ENCODE data around the gene HSFX4. TPM values are rescaled to one million over a fixed set of nuclear protein-coding genes. Genes with fewer than 3 reads are reported as not detected.
A peak's percentile ranks its signal among the peaks of the same experiment; 100 is the strongest.
"Not testable (repeated sequence)": the region's sequence is repeated elsewhere in the genome, so short reads cannot be mapped to it uniquely, and the experiment has no call there.

Gene HSFX4, protein sequence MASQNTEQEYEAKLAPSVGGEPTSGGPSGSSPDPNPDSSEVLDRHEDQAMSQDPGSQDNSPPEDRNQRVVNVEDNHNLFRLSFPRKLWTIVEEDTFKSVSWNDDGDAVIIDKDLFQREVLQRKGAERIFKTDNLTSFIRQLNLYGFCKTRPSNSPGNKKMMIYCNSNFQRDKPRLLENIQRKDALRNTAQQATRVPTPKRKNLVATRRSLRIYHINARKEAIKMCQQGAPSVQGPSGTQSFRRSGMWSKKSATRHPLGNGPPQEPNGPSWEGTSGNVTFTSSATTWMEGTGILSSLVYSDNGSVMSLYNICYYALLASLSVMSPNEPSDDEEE
- total RNA-seq (2016; rRNA removed; fragmentation: Illumina TruSeq; extraction: Trizol) (not detected in 2 replicates), polyA plus RNA-seq (2011; rRNA removed) (not detected in 2 replicates), polyA minus RNA-seq (2011; rRNA and poly(A)+ RNA removed; ENCODE audit: low replicate concordance) (not detected in 2 replicates), Bru-seq, nascent RNA (not detected), BruChase-seq, experiment 1, labeled RNA remaining after a 6-hour chase (not detected), BruChase-seq, experiment 2, labeled RNA remaining after a 2-hour chase (not detected)
- not detected in 2 replicates for total RNA-seq (2016; cell fraction: cytosol; rRNA removed; fragmentation: Illumina TruSeq; extraction: Trizol; ENCODE audit: low read depth)
- not detected in 2 replicates for total RNA-seq (2016; cell fraction: insoluble cytoplasmic fraction; rRNA removed; fragmentation: Illumina TruSeq; extraction: Trizol)
- not detected in 2 replicates for total RNA-seq (2016; cell fraction: membrane; rRNA removed; fragmentation: Illumina TruSeq; extraction: Trizol)
- not detected in 2 replicates for total RNA-seq (2016; cell fraction: nucleus; rRNA removed; fragmentation: Illumina TruSeq; extraction: Trizol)
- not detected in 2 replicates for polyA plus RNA-seq (2011; cell fraction: cytosol; rRNA removed)
- polyA plus RNA-seq (2011; cell fraction: nucleus; rRNA removed): not detected in 2 replicates
- polyA plus RNA-seq (2012): 0.17 TPM in 1 of 2 replicates, not detected in the other
- polyA plus RNA-seq (2016; cell fraction: cytosol; fragmentation: Illumina TruSeq; extraction: Trizol; ENCODE audit: low read depth): not detected in 2 replicates
- not detected in 2 replicates for polyA plus RNA-seq (2016; cell fraction: insoluble cytoplasmic fraction; fragmentation: Illumina TruSeq; extraction: Trizol; ENCODE audit: low read depth)
- polyA plus RNA-seq (2016; cell fraction: membrane; fragmentation: Illumina TruSeq; extraction: Trizol; ENCODE audit: low read depth): not detected in 2 replicates
- polyA plus RNA-seq (2016; cell fraction: nucleus; fragmentation: Illumina TruSeq; extraction: Trizol; ENCODE audit: insufficient read depth, low read depth): not detected in 2 replicates
- polyA minus RNA-seq (2011; cell fraction: cytosol; rRNA and poly(A)+ RNA removed): not detected in 2 replicates
- polyA minus RNA-seq (2011; cell fraction: nucleus; rRNA and poly(A)+ RNA removed): not detected in 2 replicates
- long read RNA-seq, experiment 1: 0 reads
- long read RNA-seq, experiment 2: 0 reads

DNA sequence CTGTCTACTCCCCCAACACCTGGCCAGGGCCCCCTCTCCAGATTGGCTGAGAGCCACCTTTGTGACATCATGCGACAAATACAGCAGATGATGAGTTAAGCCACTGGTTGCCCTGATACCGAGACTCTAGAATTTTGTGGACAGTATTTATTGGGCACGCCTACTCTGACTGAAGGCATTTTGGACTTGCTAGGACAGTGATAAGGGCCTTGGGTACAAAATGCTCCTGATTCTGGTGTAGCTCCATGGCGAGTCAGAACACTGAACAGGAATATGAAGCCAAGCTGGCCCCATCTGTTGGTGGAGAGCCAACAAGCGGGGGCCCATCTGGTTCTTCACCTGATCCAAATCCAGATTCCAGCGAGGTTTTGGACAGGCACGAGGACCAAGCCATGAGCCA, at the start of gene HSFX4:
HSFX4 (plus strand) TSS at position 174 of the 400 bp plus-strand sequence; CDS start at position 246, 72 bp downstream.
- H2AFZ ChIP-seq (ENCODE audit: low read length); H3K4me1 ChIP-seq (ENCODE audit: insufficient read depth, low read length); H3K27me3 ChIP-seq (ENCODE audit: control insufficient read depth in 1 of 2, insufficient read depth in 2 of 2, low read length in 2 of 2); BruUV-seq (replicated peaks); H3K36me3 ChIP-seq (replicated peaks in 1 of 2; ENCODE audit: control insufficient read depth in 1 of 2, insufficient read depth in 2 of 2, low read length in 2 of 2); H3K4me2 ChIP-seq (ENCODE audit: low read depth, low read length); in situ Hi-C loops (cut with HindIII; ENCODE audit: extremely low pct_ligation_motif_present, low pct_unique_long_range_greater_than_20kb); H3K79me2 ChIP-seq (ENCODE audit: insufficient read depth, low read length); DNase-seq (ENCODE audit: low spot score); ATAC-seq; H3K9ac ChIP-seq (ENCODE audit: insufficient read depth, low read depth, low read length); H3K27ac ChIP-seq (ENCODE audit: extremely low read length, insufficient read depth, low read length); intact Hi-C loops (cut with micrococcal nuclease; ENCODE audit: unreplicated experiment); H4K20me1 ChIP-seq (ENCODE audit: insufficient read depth, low read length); CTCF ChIA-PET (ENCODE audit: low intra/inter-chr PET ratio, low total read pairs); H3K9me3 ChIP-seq (ENCODE audit: low read length); H3K4me3 ChIP-seq (replicated peaks in 1 of 3; ENCODE audit: insufficient read depth in 1 of 3, low read depth in 2 of 3, low read length in 3 of 3); POLR2A ChIA-PET: not testable (repeated sequence)
- WGBS (ENCODE audit: low lambda C conversion rate): no CpG with 5 or more reads among the region's 7 CpGs
- peak; percentile 60 for FAIRE-seq

DNA sequence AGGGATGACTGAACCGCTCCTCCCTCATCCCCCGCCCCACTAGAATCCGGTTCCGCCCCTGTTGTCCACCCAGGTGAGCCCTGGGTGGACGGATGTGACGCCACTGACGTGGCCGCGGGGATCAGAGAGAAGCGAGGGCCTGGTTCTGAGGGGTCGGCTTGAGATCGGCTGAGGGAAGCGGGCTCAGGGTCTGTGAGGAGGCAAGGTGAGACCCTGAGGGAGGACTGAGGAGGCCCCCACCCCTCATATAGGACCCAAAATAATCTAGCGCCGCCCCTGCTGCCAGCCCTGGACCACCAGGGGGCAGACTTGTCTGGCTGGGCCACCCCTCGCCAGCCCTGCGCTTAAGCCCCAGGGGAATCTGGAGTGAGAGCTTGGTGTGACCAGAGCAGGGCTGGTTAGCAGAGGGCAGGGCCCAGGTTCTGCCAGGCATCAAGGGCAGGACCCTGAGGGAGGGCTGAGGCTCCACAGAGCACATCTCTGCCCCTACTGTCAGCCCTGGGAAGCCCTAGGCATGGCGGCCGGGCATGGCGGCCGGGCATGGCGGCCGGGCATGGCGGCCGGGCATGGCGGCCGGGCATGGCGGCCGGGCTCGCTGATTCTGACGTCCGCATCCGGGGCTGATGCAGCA, 48.2 kb upstream of the HSFX4 start, which contains the start of gene MAGEA8:
MAGEA8 (plus strand) TSS at position 103 of the 631 bp plus-strand sequence. CDS start 3,090 bp downstream, outside the sequence.
- no peaks in the 10 kb centered on the region for H3K9me3 ChIP-seq (ENCODE audit: low read length)
- H3K27me3 ChIP-seq (ENCODE audit: control insufficient read depth in 1 of 2, insufficient read depth in 2 of 2, low read length in 2 of 2): no peaks in the 10 kb centered on the region
- ChIA-PET CTCF (ENCODE audit: low intra/inter-chr PET ratio, low total read pairs) (no interaction called here), POLR2A (no interaction called here)
- no CpG with 5 or more reads among the region's 33 CpGs for WGBS (ENCODE audit: low lambda C conversion rate)
- H3K36me3 ChIP-seq (replicated peaks in 1 of 2; ENCODE audit: control insufficient read depth in 1 of 2, insufficient read depth in 2 of 2, low read length in 2 of 2): no peaks in the 10 kb centered on the region
- no peak within 1 kb of the TSS for H3K4me3 ChIP-seq (replicated peaks in 1 of 3; ENCODE audit: insufficient read depth in 1 of 3, low read depth in 2 of 3, low read length in 3 of 3)
- intact Hi-C loops (cut with micrococcal nuclease; ENCODE audit: unreplicated experiment): no loop called here
- no peak within 1 kb of the TSS for H2AFZ ChIP-seq (ENCODE audit: low read length)
- H3K9ac ChIP-seq (ENCODE audit: insufficient read depth, low read depth, low read length): no peak within 1 kb of the TSS
- DNase-seq (ENCODE audit: low spot score) (no peak), ATAC-seq (peak; percentile 43), FAIRE-seq (no peak)
- TF ChIP-seq ZBTB26 (CRISPR knock-in tag; IDR thresholded peaks at IDR 0.05; ENCODE audit: borderline replicate concordance) (no peak), STAG1 (CRISPR knock-in tag; IDR thresholded peaks at IDR 0.05) (0 out of 2 replicates have a peak, but pooled peaks have one; percentile 8), GABPA (IDR thresholded peaks at IDR 0.05; ENCODE audit: low read depth, low read length) (no peak), GABPA (CRISPR knock-in tag; IDR thresholded peaks at IDR 0.05; ENCODE audit: low read depth) (0 out of 2 replicates have a peak, but pooled peaks have one; percentile 31), GABPB1 (CRISPR knock-in tag; IDR thresholded peaks at IDR 0.05) (peak; percentile 36; the same call in 1 of the 2 replicates)
- TF ChIP-seq, protein P1, sequence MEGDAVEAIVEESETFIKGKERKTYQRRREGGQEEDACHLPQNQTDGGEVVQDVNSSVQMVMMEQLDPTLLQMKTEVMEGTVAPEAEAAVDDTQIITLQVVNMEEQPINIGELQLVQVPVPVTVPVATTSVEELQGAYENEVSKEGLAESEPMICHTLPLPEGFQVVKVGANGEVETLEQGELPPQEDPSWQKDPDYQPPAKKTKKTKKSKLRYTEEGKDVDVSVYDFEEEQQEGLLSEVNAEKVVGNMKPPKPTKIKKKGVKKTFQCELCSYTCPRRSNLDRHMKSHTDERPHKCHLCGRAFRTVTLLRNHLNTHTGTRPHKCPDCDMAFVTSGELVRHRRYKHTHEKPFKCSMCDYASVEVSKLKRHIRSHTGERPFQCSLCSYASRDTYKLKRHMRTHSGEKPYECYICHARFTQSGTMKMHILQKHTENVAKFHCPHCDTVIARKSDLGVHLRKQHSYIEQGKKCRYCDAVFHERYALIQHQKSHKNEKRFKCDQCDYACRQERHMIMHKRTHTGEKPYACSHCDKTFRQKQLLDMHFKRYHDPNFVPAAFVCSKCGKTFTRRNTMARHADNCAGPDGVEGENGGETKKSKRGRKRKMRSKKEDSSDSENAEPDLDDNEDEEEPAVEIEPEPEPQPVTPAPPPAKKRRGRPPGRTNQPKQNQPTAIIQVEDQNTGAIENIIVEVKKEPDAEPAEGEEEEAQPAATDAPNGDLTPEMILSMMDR (CRISPR knock-in tag; IDR thresholded peaks at IDR 0.05): peak; percentile 37
- in situ Hi-C loops (cut with HindIII; ENCODE audit: extremely low pct_ligation_motif_present, low pct_unique_long_range_greater_than_20kb): no loop called here
- no peaks in the 10 kb centered on the region for H3K4me1 ChIP-seq (ENCODE audit: insufficient read depth, low read length)
- H3K79me2 ChIP-seq (ENCODE audit: insufficient read depth, low read length): no peaks in the 10 kb centered on the region
- BruUV-seq (replicated peaks): no TSS peak
- no peak within 1 kb of the TSS for H3K4me2 ChIP-seq (ENCODE audit: low read depth, low read length)
- no peaks in the 10 kb centered on the region for H4K20me1 ChIP-seq (ENCODE audit: insufficient read depth, low read length)
- H3K27ac ChIP-seq (ENCODE audit: extremely low read length, insufficient read depth, low read length): no peak within 1 kb of the TSS

All from HepG2 (cell line).